ENCODE results near the gene HS1BP3. TPM values are rescaled to one million over a fixed set of nuclear protein-coding genes. Genes with fewer than 3 reads are reported as not detected.

HS1BP3 gene
- total RNA-seq, 2 donors from 2014 or later = 8.9 to 10.7 TPM

DNA sequence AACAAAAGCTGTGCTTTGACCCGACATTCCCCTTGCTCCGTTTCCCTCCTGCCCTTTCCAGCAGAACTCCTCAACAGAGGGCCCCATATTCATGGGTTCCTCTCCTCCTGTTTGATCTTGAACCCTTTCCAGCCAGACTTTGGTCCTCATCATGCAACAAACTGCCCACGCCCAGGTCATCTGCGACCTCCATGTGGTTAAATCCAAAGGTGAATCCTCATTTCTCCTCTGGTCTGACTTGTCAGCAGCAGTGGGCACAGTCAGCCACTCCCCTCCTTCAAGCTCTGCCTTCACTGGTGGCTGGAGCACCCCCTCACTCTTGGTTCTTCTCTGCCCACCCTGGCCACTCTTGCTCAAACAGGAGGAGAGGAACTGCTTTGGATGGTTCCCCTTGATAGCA is 2.7 kb downstream of the HS1BP3 start:
- peaks cover 14% of the 10 kb centered on the region for H3K4me1 Mint-ChIP-seq
- H3K9me3 Mint-ChIP-seq = no peaks in the 10 kb centered on the region
- no peak overlapping the region for H3K4me3 Mint-ChIP-seq
- no peaks in the 10 kb centered on the region for H3K27me3 Mint-ChIP-seq
- no peak for ATAC-seq (replicated peaks)
- H3K27ac Mint-ChIP-seq = no peak overlapping the region
- peaks cover 11% of the 10 kb centered on the region for H3K36me3 Mint-ChIP-seq (ENCODE audit: low read depth)

GRCh38 chr2:20647738-20648137 is 3.2 kb downstream of the HS1BP3 start:
- H3K9me3 Mint-ChIP-seq = no peaks in the 10 kb centered on the region
- H3K4me1 Mint-ChIP-seq = peaks cover 14% of the 10 kb centered on the region
- H3K27ac Mint-ChIP-seq = no peak overlapping the region
- ATAC-seq (replicated peaks) = no peak
- no peak overlapping the region for H3K4me3 Mint-ChIP-seq
- H3K36me3 Mint-ChIP-seq (ENCODE audit: low read depth) = peaks cover 11% of the 10 kb centered on the region
- H3K27me3 Mint-ChIP-seq = no peaks in the 10 kb centered on the region

- no peak overlapping the region for H3K4me3 Mint-ChIP-seq
- H3K4me1 Mint-ChIP-seq = peaks cover 14% of the 10 kb centered on the region
- H3K36me3 Mint-ChIP-seq (ENCODE audit: low read depth) = peaks cover 11% of the 10 kb centered on the region
- H3K9me3 Mint-ChIP-seq = no peaks in the 10 kb centered on the region
- H3K27ac Mint-ChIP-seq = no peak overlapping the region
- no peak for ATAC-seq (replicated peaks)
- no peaks in the 10 kb centered on the region for H3K27me3 Mint-ChIP-seq
These were observed 3.7 kb downstream of the HS1BP3 start for GRCh38 chr2:20647211-20647610.

- H3K9me3 Mint-ChIP-seq = no peaks in the 10 kb centered on the region
- no peak overlapping the region for H3K27ac Mint-ChIP-seq
- peaks cover 11% of the 10 kb centered on the region for H3K36me3 Mint-ChIP-seq (ENCODE audit: low read depth)
- H3K27me3 Mint-ChIP-seq = no peaks in the 10 kb centered on the region
- no peak overlapping the region for H3K4me3 Mint-ChIP-seq
- H3K4me1 Mint-ChIP-seq = peaks cover 14% of the 10 kb centered on the region
- ATAC-seq (replicated peaks) = no peak
These were observed 4.5 kb downstream of the HS1BP3 start for GRCh38 chr2:20646446-20646845.

GRCh38 chr2:20645761-20646160 is 5.1 kb downstream of the HS1BP3 start:
- H3K4me1 Mint-ChIP-seq = peaks cover 14% of the 10 kb centered on the region
- no peak for ATAC-seq (replicated peaks)
- H3K4me3 Mint-ChIP-seq = no peak overlapping the region

DNA sequence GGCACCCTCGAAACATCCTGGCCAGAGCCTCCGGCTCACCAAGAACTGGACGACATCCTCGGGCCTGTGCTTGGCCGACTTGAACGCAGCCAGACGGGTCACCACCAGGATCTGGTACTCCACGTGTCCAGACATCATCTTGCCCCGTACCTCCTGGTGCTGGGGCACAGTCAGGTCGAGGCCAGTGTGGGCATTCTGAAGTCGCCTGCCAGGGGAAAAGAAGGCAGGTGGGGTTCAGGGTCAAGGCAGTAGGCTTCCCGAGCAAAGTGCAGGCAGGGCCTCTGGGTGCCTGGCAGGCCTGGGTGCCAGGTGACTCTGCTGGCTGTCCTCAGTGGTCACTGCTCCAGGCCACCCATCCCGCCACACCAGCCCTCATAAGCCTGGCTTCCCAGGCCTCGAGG is 5.6 kb downstream of the HS1BP3 start:
- H3K9me3 Mint-ChIP-seq = no peaks in the 10 kb centered on the region
- H3K4me1 Mint-ChIP-seq = peaks cover 12% of the 10 kb centered on the region
- no peak for ATAC-seq (replicated peaks)
- H3K27ac Mint-ChIP-seq = no peak overlapping the region
- H3K27me3 Mint-ChIP-seq = no peaks in the 10 kb centered on the region
- no peak overlapping the region for H3K4me3 Mint-ChIP-seq
- peaks cover 11% of the 10 kb centered on the region for H3K36me3 Mint-ChIP-seq (ENCODE audit: low read depth)

More at GRCh38 chr2:20645761-20646160, 5.1 kb downstream of the HS1BP3 start:
- H3K27ac Mint-ChIP-seq = no peak overlapping the region
- peaks cover 11% of the 10 kb centered on the region for H3K36me3 Mint-ChIP-seq (ENCODE audit: low read depth)
- no peaks in the 10 kb centered on the region for H3K27me3 Mint-ChIP-seq
- no peaks in the 10 kb centered on the region for H3K9me3 Mint-ChIP-seq

DNA sequence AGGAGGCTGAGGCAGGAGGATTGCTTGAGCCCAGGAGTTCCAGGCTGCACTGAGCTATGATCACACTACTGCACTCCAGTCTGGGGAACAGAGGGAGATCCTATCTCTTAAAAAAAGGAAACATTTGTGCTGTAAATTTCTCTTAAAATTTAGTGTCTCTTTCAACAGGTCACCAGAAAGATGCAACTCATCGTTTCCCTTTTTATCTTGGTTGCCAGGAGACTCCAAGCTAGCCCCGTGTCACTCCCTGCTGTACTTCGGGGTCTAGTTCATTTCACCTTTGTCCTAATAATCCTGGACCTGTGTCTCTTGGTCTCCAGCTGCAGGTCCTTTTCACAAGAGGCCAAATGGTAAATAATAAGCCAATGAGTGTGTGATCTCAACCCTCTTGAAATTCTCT is 7.1 kb downstream of the HS1BP3 start:
- Mint-ChIP-seq H3K27me3 (no peaks in the 10 kb centered on the region), H3K36me3 (ENCODE audit: low read depth) (peaks cover 22% of the 10 kb centered on the region), H3K4me1 (no peaks in the 10 kb centered on the region), H3K27ac (peak overlapping the region; percentile 12), H3K4me3 (no peak overlapping the region), H3K9me3 (no peaks in the 10 kb centered on the region)
- no peak for ATAC-seq (replicated peaks)

DNA sequence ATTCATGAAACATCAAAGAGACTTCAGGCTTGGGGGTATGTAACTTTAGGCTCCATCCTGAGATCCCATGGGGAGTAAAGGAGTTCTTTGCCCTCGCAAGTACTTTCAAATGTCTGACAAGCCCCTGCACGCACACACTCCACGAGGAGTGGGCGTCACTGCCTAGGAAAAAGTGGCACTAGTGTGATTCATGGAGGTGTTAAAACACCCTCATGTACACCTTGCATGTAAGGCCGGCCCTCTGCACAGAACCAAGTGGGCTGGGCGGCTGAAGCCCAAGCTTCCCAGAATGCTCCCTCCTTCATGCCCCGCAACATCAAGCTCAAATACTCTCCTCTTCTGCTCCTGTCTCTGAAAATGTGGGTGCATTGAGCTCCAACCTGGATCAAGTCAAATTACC is 7.8 kb downstream of the HS1BP3 start:
- no peak for ATAC-seq (replicated peaks)
- no peaks in the 10 kb centered on the region for H3K9me3 Mint-ChIP-seq
- no peaks in the 10 kb centered on the region for H3K27me3 Mint-ChIP-seq
- H3K27ac Mint-ChIP-seq = no peak overlapping the region
- no peak overlapping the region for H3K4me3 Mint-ChIP-seq
- peaks cover 23% of the 10 kb centered on the region for H3K36me3 Mint-ChIP-seq (ENCODE audit: low read depth)
- no peaks in the 10 kb centered on the region for H3K4me1 Mint-ChIP-seq

DNA sequence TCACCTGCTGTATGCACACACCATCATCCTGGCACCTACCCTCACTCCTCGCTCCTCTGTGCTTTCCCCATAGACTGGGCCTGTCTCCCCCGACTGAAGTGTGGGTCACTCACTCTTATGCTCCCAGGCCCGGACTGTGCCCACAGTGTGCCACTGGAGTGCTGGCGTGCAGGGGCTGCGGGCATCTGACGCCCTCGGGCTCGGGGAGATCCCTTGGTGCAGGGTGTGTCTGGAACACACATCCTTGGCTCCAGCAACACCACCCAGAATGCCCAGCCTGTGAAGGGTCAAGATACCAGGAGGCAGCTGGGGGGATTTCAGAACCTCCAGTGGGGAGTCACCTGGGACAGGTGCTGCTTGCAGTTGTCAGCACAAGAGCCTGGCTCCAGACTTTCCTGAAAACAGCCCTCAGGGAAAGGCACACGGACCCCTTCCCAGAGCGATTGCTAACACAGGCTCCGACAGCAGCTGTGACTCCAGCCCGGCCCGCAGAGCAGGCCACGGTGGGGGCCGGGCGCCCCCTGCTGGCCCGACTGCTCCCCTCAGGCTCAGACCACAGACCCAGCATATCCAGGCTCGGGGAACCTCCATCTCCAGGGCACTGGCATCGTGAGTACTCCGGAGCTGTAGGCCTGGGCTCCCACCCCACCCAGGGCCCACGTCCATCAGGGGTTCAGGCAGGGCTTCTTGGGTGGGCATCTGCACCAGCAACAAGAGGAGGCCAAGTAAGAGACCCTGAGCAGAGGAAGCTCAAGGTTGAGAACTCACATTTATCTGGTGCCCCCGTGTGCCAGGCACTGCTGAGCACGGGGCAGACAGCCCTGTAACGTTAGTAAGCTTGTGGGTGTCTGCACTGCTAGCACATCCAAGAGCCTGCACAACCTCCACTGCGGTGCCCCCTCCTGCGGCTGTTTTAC is 8.6 kb downstream of the HS1BP3 start:
- H3K27ac Mint-ChIP-seq = no peak overlapping the region
- peak; percentile 98 for ATAC-seq (replicated peaks)
- no peak overlapping the region for H3K4me3 Mint-ChIP-seq
- no peaks in the 10 kb centered on the region for H3K4me1 Mint-ChIP-seq
- H3K27me3 Mint-ChIP-seq = no peaks in the 10 kb centered on the region
- H3K9me3 Mint-ChIP-seq = no peaks in the 10 kb centered on the region
- peaks cover 23% of the 10 kb centered on the region for H3K36me3 Mint-ChIP-seq (ENCODE audit: low read depth)

- Mint-ChIP-seq H3K36me3 (ENCODE audit: low read depth) (peaks cover 32% of the 10 kb centered on the region), H3K27ac (no peak overlapping the region), H3K27me3 (no peaks in the 10 kb centered on the region), H3K4me1 (no peaks in the 10 kb centered on the region), H3K4me3 (no peak overlapping the region), H3K9me3 (no peaks in the 10 kb centered on the region)
- ATAC-seq (replicated peaks) = no peak
These were observed 9.5 kb downstream of the HS1BP3 start for GRCh38 chr2:20641123-20641985.

GRCh38 chr2:20640411-20641122 is 10.3 kb downstream of the HS1BP3 start:
- no peak for ATAC-seq (replicated peaks)
- Mint-ChIP-seq H3K4me1 (no peaks in the 10 kb centered on the region), H3K27ac (no peak overlapping the region), H3K36me3 (ENCODE audit: low read depth) (peaks cover 36% of the 10 kb centered on the region), H3K9me3 (no peaks in the 10 kb centered on the region), H3K27me3 (no peaks in the 10 kb centered on the region), H3K4me3 (no peak overlapping the region)

- Mint-ChIP-seq H3K27me3 (no peaks in the 10 kb centered on the region), H3K27ac (no peak overlapping the region), H3K36me3 (ENCODE audit: low read depth) (peaks cover 32% of the 10 kb centered on the region), H3K9me3 (no peaks in the 10 kb centered on the region), H3K4me3 (no peak overlapping the region), H3K4me1 (no peaks in the 10 kb centered on the region)
- ATAC-seq (replicated peaks) = no peak
These were observed 12.1 kb downstream of the HS1BP3 start for GRCh38 chr2:20638646-20639430.

GRCh38 chr2:20638014-20638413 is 12.9 kb downstream of the HS1BP3 start:
- no peak for ATAC-seq (replicated peaks)
- peaks cover 32% of the 10 kb centered on the region for H3K36me3 Mint-ChIP-seq (ENCODE audit: low read depth)
- H3K9me3 Mint-ChIP-seq = no peaks in the 10 kb centered on the region
- H3K4me3 Mint-ChIP-seq = no peak overlapping the region
- H3K4me1 Mint-ChIP-seq = no peaks in the 10 kb centered on the region
- no peaks in the 10 kb centered on the region for H3K27me3 Mint-ChIP-seq
- H3K27ac Mint-ChIP-seq = no peak overlapping the region

DNA sequence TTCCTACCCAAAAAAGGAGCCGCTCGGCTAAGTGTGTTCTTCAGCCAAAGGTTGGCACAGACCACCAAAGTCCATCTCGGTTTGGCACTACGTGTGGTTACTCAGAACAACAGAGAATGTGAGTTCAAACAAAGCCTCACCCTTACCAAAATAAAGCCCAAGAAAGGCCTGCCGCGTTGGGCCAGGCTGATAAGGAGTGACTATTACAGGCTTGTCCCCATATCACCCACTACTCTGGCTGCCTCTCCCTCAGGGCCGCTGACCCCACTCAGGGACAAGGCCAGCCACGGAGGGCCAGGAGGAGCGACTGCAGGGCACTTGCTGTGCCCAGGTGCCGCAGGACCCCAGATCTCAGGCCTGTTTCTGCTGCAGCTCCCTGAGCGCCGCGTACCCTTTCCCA is 13.8 kb downstream of the HS1BP3 start:
- H3K27ac Mint-ChIP-seq = no peak overlapping the region
- no peak for ATAC-seq (replicated peaks)
- no peaks in the 10 kb centered on the region for H3K4me1 Mint-ChIP-seq
- H3K9me3 Mint-ChIP-seq = no peaks in the 10 kb centered on the region
- H3K4me3 Mint-ChIP-seq = no peak overlapping the region
- H3K27me3 Mint-ChIP-seq = no peaks in the 10 kb centered on the region
- H3K36me3 Mint-ChIP-seq (ENCODE audit: low read depth) = peaks cover 32% of the 10 kb centered on the region

Measured in activated T-helper 17 cell treated with anti-CD3 and anti-CD28 coated beads, Interleukin-2, amount 50 U/mL, for 72 hours (primary cell).